ENCODE data around the gene C9orf43.
"Not testable (repeated sequence)": the region's sequence is repeated elsewhere in the genome, so short reads cannot be mapped to it uniquely, and the experiment has no call there.

C9orf43 gene

GRCh38 chr9:113397203-113397631, 13.3 kb upstream of the C9orf43 start:
- H3K27me3 ChIP-seq (ENCODE audit: control insufficient read depth in 2 of 2, insufficient read depth in 2 of 2, low read length in 2 of 2), result no peaks in the 10 kb centered on the region
- H3K9me3 ChIP-seq (ENCODE audit: control insufficient read depth in 2 of 2, low read length in 2 of 2), result no peaks in the 10 kb centered on the region
- peak overlapping the region in 1 of 2 donors; percentile 22 for H3K9ac ChIP-seq (ENCODE audit: low read depth in 1 of 2, low read length in 2 of 2)
- peaks cover 4 to 10% of the 10 kb centered on the region in 2 donors for H3K36me3 ChIP-seq (ENCODE audit: control insufficient read depth in 2 of 2, insufficient read depth in 2 of 2, low read length in 2 of 2)
- no peak overlapping the region for H3K4me3 ChIP-seq (ENCODE audit: low read length in 2 of 2)
- H3K27ac ChIP-seq (ENCODE audit: low read depth in 2 of 2, low read length in 2 of 2), result peak overlapping the region in 1 of 2 donors; percentile 11
- H3K4me1 ChIP-seq (ENCODE audit: control insufficient read depth in 2 of 2, insufficient read depth in 2 of 2, low read length in 2 of 2), result peaks cover 30 to 33% of the 10 kb centered on the region in 2 donors

GRCh38 chr9:113398796-113399195, 11.8 kb upstream of the C9orf43 start:
- Histone ChIP-seq H3K9me3 (ENCODE audit: control insufficient read depth in 2 of 2, low read length in 2 of 2) (no peaks in the 10 kb centered on the region), H3K4me3 (ENCODE audit: low read length in 2 of 2) (no peak overlapping the region), H3K27ac (ENCODE audit: low read depth in 2 of 2, low read length in 2 of 2) (no peak overlapping the region), H3K9ac (ENCODE audit: low read depth in 1 of 2, low read length in 2 of 2) (no peak overlapping the region), H3K27me3 (ENCODE audit: control insufficient read depth in 2 of 2, insufficient read depth in 2 of 2, low read length in 2 of 2) (no peaks in the 10 kb centered on the region), H3K36me3 (ENCODE audit: control insufficient read depth in 2 of 2, insufficient read depth in 2 of 2, low read length in 2 of 2) (peaks cover 0 to under 1% of the 10 kb centered on the region in 2 donors), H3K4me1 (ENCODE audit: control insufficient read depth in 2 of 2, insufficient read depth in 2 of 2, low read length in 2 of 2) (peaks cover 30 to 33% of the 10 kb centered on the region in 2 donors)

- Histone ChIP-seq H3K27me3 (ENCODE audit: control insufficient read depth in 2 of 2, insufficient read depth in 2 of 2, low read length in 2 of 2) (no peaks in the 10 kb centered on the region), H3K9me3 (ENCODE audit: control insufficient read depth in 2 of 2, low read length in 2 of 2) (no peaks in the 10 kb centered on the region), H3K4me3 (ENCODE audit: low read length in 2 of 2) (peak overlapping the region; percentile 85 to 97), H3K4me1 (ENCODE audit: control insufficient read depth in 2 of 2, insufficient read depth in 2 of 2, low read length in 2 of 2) (peaks cover 30 to 33% of the 10 kb centered on the region in 2 donors), H3K9ac (ENCODE audit: low read depth in 1 of 2, low read length in 2 of 2) (peak overlapping the region in 1 of 2 donors; percentile 85), H3K36me3 (ENCODE audit: control insufficient read depth in 2 of 2, insufficient read depth in 2 of 2, low read length in 2 of 2) (no peaks in the 10 kb centered on the region), H3K27ac (ENCODE audit: low read depth in 2 of 2, low read length in 2 of 2) (no peak overlapping the region)
Observed at GRCh38 chr9:113399646-113400200, 10.8 kb upstream of the C9orf43 start.

- Histone ChIP-seq H3K27me3 (ENCODE audit: control insufficient read depth in 2 of 2, insufficient read depth in 2 of 2, low read length in 2 of 2) (no peaks in the 10 kb centered on the region), H3K4me1 (ENCODE audit: control insufficient read depth in 2 of 2, insufficient read depth in 2 of 2, low read length in 2 of 2) (peaks cover 30% of the 10 kb centered on the region in 2 donors), H3K9ac (ENCODE audit: low read depth in 1 of 2, low read length in 2 of 2) (peak within 1 kb of the TSS; percentile 81 to 85), H3K27ac (ENCODE audit: low read depth in 2 of 2, low read length in 2 of 2) (peak within 1 kb of the TSS; percentile 75 to 77), H3K4me3 (ENCODE audit: low read length in 2 of 2) (peak within 1 kb of the TSS; percentile 85 to 97), H3K36me3 (ENCODE audit: control insufficient read depth in 2 of 2, insufficient read depth in 2 of 2, low read length in 2 of 2) (no peaks in the 10 kb centered on the region), H3K9me3 (ENCODE audit: control insufficient read depth in 2 of 2, low read length in 2 of 2) (no peaks in the 10 kb centered on the region)
Observed at GRCh38 chr9:113401027-113401792, 9.3 kb upstream of the C9orf43 start, which contains the start of gene ALAD. Gene ALAD, minus strand, starts transcription at chr9:113401284. Its CDS starts 7,725 bp downstream, at chr9:113393559.

- no peak overlapping the region for H3K4me3 ChIP-seq (ENCODE audit: low read length in 2 of 2)
- H3K27ac ChIP-seq (ENCODE audit: low read depth in 2 of 2, low read length in 2 of 2), result no peak overlapping the region
- no peak overlapping the region for H3K9ac ChIP-seq (ENCODE audit: low read depth in 1 of 2, low read length in 2 of 2)
- peaks cover 13 to 15% of the 10 kb centered on the region in 2 donors for H3K36me3 ChIP-seq (ENCODE audit: control insufficient read depth in 2 of 2, insufficient read depth in 2 of 2, low read length in 2 of 2)
- no peaks in the 10 kb centered on the region for H3K27me3 ChIP-seq (ENCODE audit: control insufficient read depth in 2 of 2, insufficient read depth in 2 of 2, low read length in 2 of 2)
- H3K4me1 ChIP-seq (ENCODE audit: control insufficient read depth in 2 of 2, insufficient read depth in 2 of 2, low read length in 2 of 2), result peaks cover 17 to 19% of the 10 kb centered on the region in 2 donors
- no peaks in the 10 kb centered on the region for H3K9me3 ChIP-seq (ENCODE audit: control insufficient read depth in 2 of 2, low read length in 2 of 2)
Observed at GRCh38 chr9:113403646-113404045, 6.9 kb upstream of the C9orf43 start.

GRCh38 chr9:113406353-113406752, 4.2 kb upstream of the C9orf43 start:
- H3K4me1 ChIP-seq (ENCODE audit: control insufficient read depth in 2 of 2, insufficient read depth in 2 of 2, low read length in 2 of 2), result peaks cover 13 to 20% of the 10 kb centered on the region in 2 donors

GRCh38 chr9:113406873-113407511, 3.6 kb upstream of the C9orf43 start:
- peaks cover 18% of the 10 kb centered on the region in 2 donors for H3K36me3 ChIP-seq (ENCODE audit: control insufficient read depth in 2 of 2, insufficient read depth in 2 of 2, low read length in 2 of 2)
- peaks cover 8 to 15% of the 10 kb centered on the region in 2 donors for H3K4me1 ChIP-seq (ENCODE audit: control insufficient read depth in 2 of 2, insufficient read depth in 2 of 2, low read length in 2 of 2)
- H3K27ac ChIP-seq (ENCODE audit: low read depth in 2 of 2, low read length in 2 of 2); H3K9me3 ChIP-seq (ENCODE audit: control insufficient read depth in 2 of 2, low read length in 2 of 2); H3K4me3 ChIP-seq (ENCODE audit: low read length in 2 of 2); H3K9ac ChIP-seq (ENCODE audit: low read depth in 1 of 2, low read length in 2 of 2); H3K27me3 ChIP-seq (ENCODE audit: control insufficient read depth in 2 of 2, insufficient read depth in 2 of 2, low read length in 2 of 2): not testable (repeated sequence)

More at GRCh38 chr9:113406353-113406752, 4.2 kb upstream of the C9orf43 start:
- not testable (repeated sequence) for H3K27ac ChIP-seq (ENCODE audit: low read depth in 2 of 2, low read length in 2 of 2); H3K9me3 ChIP-seq (ENCODE audit: control insufficient read depth in 2 of 2, low read length in 2 of 2); H3K9ac ChIP-seq (ENCODE audit: low read depth in 1 of 2, low read length in 2 of 2); H3K4me3 ChIP-seq (ENCODE audit: low read length in 2 of 2); H3K27me3 ChIP-seq (ENCODE audit: control insufficient read depth in 2 of 2, insufficient read depth in 2 of 2, low read length in 2 of 2)
- peaks cover 18% of the 10 kb centered on the region in 2 donors for H3K36me3 ChIP-seq (ENCODE audit: control insufficient read depth in 2 of 2, insufficient read depth in 2 of 2, low read length in 2 of 2)

GRCh38 chr9:113409481-113409880, 1.1 kb upstream of the C9orf43 start:
- H3K4me3 ChIP-seq (ENCODE audit: low read length in 2 of 2), result peak overlapping the region; percentile 94 to 97
- H3K9me3 ChIP-seq (ENCODE audit: control insufficient read depth in 2 of 2, low read length in 2 of 2), result no peaks in the 10 kb centered on the region
- peak overlapping the region; percentile 97 to 98 for H3K27ac ChIP-seq (ENCODE audit: low read depth in 2 of 2, low read length in 2 of 2)
- H3K27me3 ChIP-seq (ENCODE audit: control insufficient read depth in 2 of 2, insufficient read depth in 2 of 2, low read length in 2 of 2), result no peaks in the 10 kb centered on the region
- H3K9ac ChIP-seq (ENCODE audit: low read depth in 1 of 2, low read length in 2 of 2), result peak overlapping the region; percentile 76 to 94
- peaks cover 8 to 15% of the 10 kb centered on the region in 2 donors for H3K4me1 ChIP-seq (ENCODE audit: control insufficient read depth in 2 of 2, insufficient read depth in 2 of 2, low read length in 2 of 2)
- H3K36me3 ChIP-seq (ENCODE audit: control insufficient read depth in 2 of 2, insufficient read depth in 2 of 2, low read length in 2 of 2), result peaks cover 18% of the 10 kb centered on the region in 2 donors

GRCh38 chr9:113409883-113410206, 702 bp upstream of the C9orf43 start:
- Histone ChIP-seq H3K36me3 (ENCODE audit: control insufficient read depth in 2 of 2, insufficient read depth in 2 of 2, low read length in 2 of 2) (peaks cover 18% of the 10 kb centered on the region in 2 donors), H3K9ac (ENCODE audit: low read depth in 1 of 2, low read length in 2 of 2) (peak overlapping the region; percentile 76 to 94), H3K27ac (ENCODE audit: low read depth in 2 of 2, low read length in 2 of 2) (peak overlapping the region; percentile 97 to 98), H3K27me3 (ENCODE audit: control insufficient read depth in 2 of 2, insufficient read depth in 2 of 2, low read length in 2 of 2) (no peaks in the 10 kb centered on the region), H3K4me3 (ENCODE audit: low read length in 2 of 2) (peak overlapping the region; percentile 94 to 97), H3K9me3 (ENCODE audit: control insufficient read depth in 2 of 2, low read length in 2 of 2) (no peaks in the 10 kb centered on the region), H3K4me1 (ENCODE audit: control insufficient read depth in 2 of 2, insufficient read depth in 2 of 2, low read length in 2 of 2) (peaks cover 8 to 15% of the 10 kb centered on the region in 2 donors)

Measured in mucosa of rectum (tissue), 2 donors.